ENCODE measurements around the gene ZNF550. TPM values are rescaled to one million over a fixed set of nuclear protein-coding genes. Genes with fewer than 3 reads are reported as not detected.

The ZNF550 gene
- total RNA-seq: 9.1 and 13.0 TPM in 2 replicates

DNA sequence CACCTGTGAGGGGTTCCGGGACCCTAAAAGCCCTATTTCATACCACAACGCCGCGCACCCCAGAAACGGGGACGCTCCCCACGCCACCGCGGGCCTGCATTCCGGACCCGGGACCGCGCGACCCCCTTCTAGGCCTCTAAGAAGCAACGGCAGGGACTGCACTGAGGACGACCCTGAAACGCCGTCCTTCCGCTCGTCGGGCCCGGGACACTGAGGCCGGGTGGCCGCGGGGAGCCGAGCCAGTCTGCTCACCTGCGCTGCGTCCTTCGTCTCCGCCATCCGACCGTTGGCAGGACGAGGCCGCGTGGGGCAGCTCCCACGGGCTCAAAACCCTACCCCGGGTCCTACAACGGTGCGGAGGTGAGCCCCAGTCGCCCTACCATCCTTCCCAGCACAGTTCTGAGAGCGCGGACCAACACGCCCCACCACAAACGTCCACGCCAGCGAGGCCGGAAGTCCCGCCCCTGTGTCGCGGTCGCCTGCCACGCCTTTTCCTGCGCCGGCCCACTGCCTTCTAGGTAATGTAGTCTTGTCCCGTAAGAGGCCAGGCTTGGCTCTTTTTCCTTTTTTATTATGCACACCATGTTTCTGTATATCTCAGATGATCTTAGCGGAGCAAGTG, at the start of gene ZNF550:
ZNF550 (minus strand) TSS at position 460 of the 622 bp plus-strand sequence; CDS start at position 279, 181 bp downstream.

DNA sequence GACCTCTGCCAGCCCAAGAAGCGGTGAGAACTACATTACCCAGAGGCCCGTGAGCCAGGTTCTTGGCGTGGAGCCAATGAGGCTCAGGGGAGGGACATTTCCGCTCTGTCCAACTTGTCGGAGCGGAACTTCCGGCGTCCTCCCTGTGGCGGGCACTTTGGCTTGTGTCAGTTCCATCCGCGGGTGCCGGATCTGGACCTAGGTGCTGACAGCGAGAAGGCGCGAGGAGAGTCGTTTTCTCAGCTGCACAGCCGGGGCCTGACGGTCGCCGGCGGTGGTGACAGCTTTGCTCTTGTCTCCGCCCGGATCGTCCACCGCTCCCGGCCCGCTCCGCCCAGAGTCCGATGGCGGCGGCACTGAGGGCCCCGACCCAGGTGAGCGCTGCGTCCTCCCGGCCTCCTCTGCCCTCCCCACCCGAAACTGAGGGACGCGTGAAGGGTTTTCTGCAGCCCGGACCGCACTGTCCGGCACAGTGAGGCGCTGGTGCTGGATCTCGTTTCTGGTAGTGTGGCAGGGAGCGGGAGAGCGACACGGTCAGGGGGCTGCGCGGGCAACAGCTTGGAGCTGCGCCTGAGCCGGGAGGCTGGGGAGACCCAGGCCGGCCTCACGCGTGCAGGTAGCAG, 40.2 kb upstream of the ZNF550 start, which contains the start of gene ZNF530:
ZNF530 (plus strand) TSS at position 125 of the 623 bp plus-strand sequence. CDS start 4,461 bp downstream, outside the sequence.

DNA sequence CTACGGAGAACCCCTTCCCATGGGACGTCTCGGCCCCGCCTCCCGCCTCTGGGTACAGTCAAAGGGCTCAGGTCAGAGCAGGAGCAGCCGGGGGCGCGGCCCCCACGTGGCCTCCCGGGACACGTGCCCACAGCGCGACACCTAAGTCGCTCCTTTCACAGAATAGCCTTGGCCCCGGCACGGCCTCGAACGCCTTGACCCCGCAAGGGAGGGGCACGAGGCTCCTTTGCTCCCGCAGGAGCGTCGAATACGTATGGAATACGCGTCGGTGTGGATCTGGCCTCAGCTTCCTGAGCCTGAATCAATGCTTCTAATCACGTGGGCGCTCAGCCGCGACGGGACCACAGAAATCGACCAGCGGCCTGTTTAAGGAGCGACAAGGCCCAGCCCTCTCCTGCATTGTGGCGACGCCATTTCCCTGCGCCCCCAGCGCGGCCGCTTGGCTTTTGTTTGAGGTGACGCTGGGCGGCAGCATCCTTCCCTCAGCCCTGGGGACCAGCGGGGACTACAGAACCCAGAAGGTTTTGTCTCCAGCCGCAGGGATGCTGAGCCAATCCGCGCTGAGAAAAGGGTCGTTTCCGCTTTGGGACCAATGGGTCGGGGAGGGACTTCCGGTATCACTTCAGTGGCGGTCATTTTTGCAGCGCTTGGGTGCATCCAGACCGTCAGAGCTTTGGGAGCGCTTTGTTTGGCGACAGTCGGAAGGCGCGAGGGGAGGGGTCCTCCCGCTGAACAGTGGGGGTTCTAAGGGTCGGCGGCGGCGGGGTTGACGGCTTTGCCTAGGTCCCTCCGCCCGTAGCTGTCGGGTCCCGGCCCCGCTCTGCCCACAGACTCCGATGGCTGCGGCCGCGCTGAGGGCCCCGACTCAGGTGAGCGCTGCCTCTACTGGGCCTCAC, 24.1 kb upstream of the ZNF550 start, which contains the start of gene ZIK1:
ZIK1 (plus strand) TSS at position 625 of the 896 bp plus-strand sequence; CDS start at position 837, 212 bp downstream.

DNA sequence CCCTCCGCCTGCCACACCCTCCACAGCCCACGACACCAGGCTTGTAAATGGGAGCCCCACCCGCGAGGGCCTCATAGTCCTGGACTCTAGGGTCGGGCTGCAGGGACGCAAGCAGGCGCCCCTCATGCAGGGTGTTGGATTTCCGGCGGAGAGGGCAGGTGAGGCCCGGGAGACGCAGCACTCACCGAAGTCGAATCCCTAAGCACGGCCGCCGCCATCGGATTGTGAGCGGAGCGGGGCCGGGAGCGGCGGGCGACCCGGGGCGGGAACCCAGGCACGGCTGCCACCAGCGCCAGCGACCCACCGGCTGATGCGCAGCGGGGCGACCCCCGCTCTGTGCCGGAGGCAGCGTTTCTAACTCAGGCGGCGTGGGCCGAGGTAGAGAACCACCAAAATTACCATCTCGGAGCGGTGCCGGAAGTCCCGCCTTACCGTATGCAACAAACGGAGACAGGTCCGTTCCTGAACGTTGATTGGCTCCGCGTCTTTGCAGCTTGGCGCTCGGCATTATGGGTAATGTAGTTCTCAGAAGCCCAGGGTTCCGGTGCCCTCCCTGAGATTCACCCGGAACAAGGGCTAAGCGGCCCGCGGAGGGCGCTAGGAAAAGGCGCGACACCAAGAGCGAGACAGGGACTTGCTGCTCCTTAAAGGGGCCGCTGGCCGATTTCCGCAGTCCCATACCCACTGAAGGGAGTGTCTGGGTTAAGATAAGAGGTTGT, 19.0 kb upstream of the ZNF550 start, which contains the start of gene ZNF416:
ZNF416 (minus strand) TSS at position 425 of the 719 bp plus-strand sequence; CDS start at position 218, 207 bp downstream.

DNA sequence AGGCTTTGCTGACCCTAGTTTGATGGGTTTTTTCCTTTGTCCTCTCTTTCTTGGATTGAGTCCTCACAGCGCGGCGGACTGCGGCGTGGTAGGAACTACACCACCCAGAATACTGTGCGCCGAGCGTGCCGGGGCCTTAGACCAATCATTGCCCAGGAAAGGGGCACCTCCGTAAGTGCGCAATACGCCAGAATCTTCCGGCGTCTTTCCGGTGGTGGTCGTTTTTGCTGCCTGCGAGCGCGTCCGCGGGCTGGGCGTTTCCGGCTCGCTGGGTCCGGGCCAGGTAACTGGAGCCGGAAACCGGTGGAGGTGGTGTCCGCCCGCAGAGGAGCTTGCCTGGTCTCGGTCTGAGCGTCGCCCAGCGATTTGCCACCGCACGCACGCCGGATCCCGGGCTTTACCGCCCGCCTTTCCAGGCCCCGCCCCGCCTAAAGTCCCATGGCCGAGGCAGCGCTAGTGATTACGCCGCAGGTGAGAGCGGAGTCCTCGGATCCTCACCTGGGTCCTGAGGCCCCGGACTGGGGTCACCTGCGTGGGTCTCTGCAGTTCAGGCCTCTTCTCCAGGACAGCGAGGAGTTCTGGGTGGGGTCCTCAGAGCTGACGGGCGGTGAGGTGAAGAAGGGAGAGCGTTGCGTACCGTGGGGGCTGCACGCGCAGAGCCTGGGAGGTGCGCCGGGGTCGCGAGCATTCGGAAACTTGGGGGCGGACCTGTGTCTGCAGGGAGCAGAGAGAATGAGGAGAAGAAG, 32.4 kb downstream of the ZNF550 start, which contains the start of gene ZNF549:
ZNF549 (plus strand) TSS at position 221 of the 746 bp plus-strand sequence; CDS start at position 439, 218 bp downstream.

DNA sequence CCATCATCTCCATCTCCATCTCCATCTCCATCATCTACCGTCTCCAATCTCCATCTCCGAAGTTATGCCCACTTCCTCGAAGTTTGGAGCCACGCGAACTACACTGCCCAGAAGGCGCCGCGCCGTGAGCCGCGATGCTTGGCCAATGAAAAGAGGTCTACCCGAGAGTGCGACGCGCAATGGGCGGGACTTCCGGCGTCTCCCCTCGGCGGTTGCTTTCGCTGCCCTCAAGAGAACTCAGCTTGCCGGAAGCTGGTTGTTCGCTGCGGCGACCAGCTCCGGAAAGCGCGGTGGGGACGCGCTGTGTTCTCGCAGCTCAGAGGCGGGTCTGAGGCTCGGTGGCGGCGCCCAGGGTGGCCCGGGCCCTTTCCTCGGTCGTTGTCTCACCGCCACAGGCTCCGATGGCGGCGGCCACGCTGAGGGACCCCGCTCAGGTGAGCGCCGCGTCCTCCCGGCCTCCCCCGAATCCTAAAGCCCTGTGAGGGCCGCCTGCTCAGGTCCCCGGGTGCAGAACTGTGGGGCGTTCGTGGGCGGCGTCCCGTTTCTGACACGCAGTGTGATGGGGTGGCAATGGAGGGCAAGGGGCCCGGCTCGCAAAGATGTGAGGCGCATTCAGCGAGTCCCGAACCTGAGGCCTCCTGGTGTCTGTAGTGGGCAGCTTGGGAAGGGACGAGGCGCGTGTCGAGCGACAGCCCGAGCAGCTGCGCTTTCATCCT, 59.8 kb downstream of the ZNF550 start, which contains the start of gene ZNF773:
ZNF773 (plus strand) TSS at position 259 of the 716 bp plus-strand sequence; CDS start at position 402, 143 bp downstream.

DNA sequence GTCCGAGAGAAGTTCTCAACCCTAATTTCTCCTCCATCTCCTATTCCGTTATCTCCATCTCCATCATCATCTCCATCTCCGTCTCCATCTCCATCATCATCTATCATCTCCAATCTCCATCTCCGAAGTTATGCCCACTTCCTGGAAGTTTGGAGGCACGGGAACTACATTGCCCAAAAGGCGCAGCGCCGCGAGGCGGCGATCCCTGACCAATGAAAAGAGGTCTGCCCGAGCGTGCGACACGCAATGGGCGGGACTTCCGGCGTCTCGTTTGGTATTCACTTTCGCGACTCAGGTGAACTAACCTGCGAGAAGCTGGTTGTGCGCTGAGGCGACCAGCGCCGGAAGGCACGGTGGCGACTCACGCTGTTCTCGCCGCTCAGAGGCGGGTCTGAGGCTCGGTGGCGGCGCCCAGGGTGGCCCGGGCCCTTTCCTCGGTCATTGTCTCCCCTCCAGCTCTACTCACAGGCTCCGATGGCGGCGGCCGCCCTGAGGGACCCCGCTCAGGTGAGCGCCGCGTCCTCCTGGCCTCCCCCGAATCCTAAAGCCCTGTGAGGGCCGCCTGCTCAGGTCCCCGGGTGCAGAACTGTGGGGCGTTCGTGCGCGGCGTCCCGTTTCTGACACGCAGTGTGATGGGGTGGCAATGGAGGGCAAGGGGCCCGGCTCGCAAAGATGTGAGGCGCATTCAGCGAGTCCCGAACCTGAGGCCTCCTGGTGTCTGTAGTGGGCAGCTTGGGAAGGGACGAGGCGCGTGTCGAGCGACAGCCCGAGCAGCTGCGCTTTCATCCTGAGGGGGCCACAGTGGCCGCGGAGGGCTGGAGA, 72.0 kb downstream of the ZNF550 start, which contains the start of gene ZNF419:
ZNF419 (plus strand) TSS at position 274 of the 822 bp plus-strand sequence; CDS start at position 475, 201 bp downstream.

Other genes starting within 250 kb of the ZNF550 start
- gene ZNF543, start 239.4 kb downstream of the ZNF550 start, total RNA-seq: 11.2 and 12.3 TPM in 2 replicates
- 9.5 and 10.9 TPM in 2 replicates for gene ZNF304, start 208.6 kb downstream of the ZNF550 start, total RNA-seq
- 6.6 and 7.5 TPM in 2 replicates for gene TRAPPC2B, start 196.3 kb downstream of the ZNF550 start, total RNA-seq
- 3.7 and 3.8 TPM in 2 replicates for gene ZNF547, start 196.3 kb downstream of the ZNF550 start, total RNA-seq
- 18.8 and 21.2 TPM in 2 replicates for gene ZNF548, start 170.0 kb downstream of the ZNF550 start, total RNA-seq
- 13.8 and 14.2 TPM in 2 replicates for gene ZNF17, start 148.7 kb downstream of the ZNF550 start, total RNA-seq
- 10.0 and 15.4 TPM in 2 replicates for gene ZNF749, start 124.5 kb downstream of the ZNF550 start, total RNA-seq
- 0.72 and 0.76 TPM in 2 replicates for gene VN1R1, start 102.7 kb downstream of the ZNF550 start, total RNA-seq
- gene ZNF772, start 82.3 kb downstream of the ZNF550 start, total RNA-seq: 17.5 and 19.9 TPM in 2 replicates
- 13.8 and 13.9 TPM in 2 replicates for gene ZNF419, start 72.1 kb downstream of the ZNF550 start, total RNA-seq
- 13.7 and 22.1 TPM in 2 replicates for gene ZNF773, start 59.9 kb downstream of the ZNF550 start, total RNA-seq
- 6.5 and 7.2 TPM in 2 replicates for gene ZNF549, start 32.5 kb downstream of the ZNF550 start, total RNA-seq
- gene ZNF416, start 19.0 kb upstream of the ZNF550 start, total RNA-seq: 5.4 and 5.5 TPM in 2 replicates
- gene ZIK1, start 24.3 kb upstream of the ZNF550 start, total RNA-seq: 5.2 and 6.8 TPM in 2 replicates
- 2.1 and 2.3 TPM in 2 replicates for gene ZNF530, start 40.0 kb upstream of the ZNF550 start, total RNA-seq
- 20.7 and 21.9 TPM in 2 replicates for gene ZNF134, start 54.4 kb upstream of the ZNF550 start, total RNA-seq
- gene ZNF211, start 73.3 kb upstream of the ZNF550 start, total RNA-seq: 10.8 and 11.0 TPM in 2 replicates
- 0.07 TPM in 1 of 2 replicates, not detected in the other for gene ZSCAN4, start 109.1 kb upstream of the ZNF550 start, total RNA-seq
- 5.3 and 5.7 TPM in 2 replicates for gene ZNF551, start 122.1 kb upstream of the ZNF550 start, total RNA-seq
- 7.0 and 8.1 TPM in 2 replicates for gene ZNF154, start 149.3 kb upstream of the ZNF550 start, total RNA-seq
- 9.5 and 11.7 TPM in 2 replicates for gene ZNF671, start 167.8 kb upstream of the ZNF550 start, total RNA-seq
- gene ZNF776, start 187.0 kb upstream of the ZNF550 start, total RNA-seq: 13.2 and 14.1 TPM in 2 replicates
- 13.7 and 15.0 TPM in 2 replicates for gene ZNF586, start 209.8 kb upstream of the ZNF550 start, total RNA-seq

All from smooth muscle cell of the pulmonary artery (primary cell).